BLaER1 (cell line): ENCODE results near the gene DDX1.

ENCODE experiments used
- H3K27ac ChIP-seq: shearing (Covaris generic); formaldehyde crosslinking; 2 replicates; pipeline ENCODE4 v1.8.1; 2022
- H3K27me3 ChIP-seq: shearing (Covaris generic); formaldehyde crosslinking; 2 replicates; pipeline ENCODE4 v1.8.1; 2022
- H3K36me3 ChIP-seq: shearing (Covaris generic); formaldehyde crosslinking; 2 replicates; pipeline ENCODE4 v1.8.1; 2022
- H3K4me1 ChIP-seq: shearing (Covaris generic); formaldehyde crosslinking; 2 replicates; pipeline ENCODE4 v1.8.1; 2022
- H3K4me2 ChIP-seq: shearing (Covaris generic); formaldehyde crosslinking; 2 replicates; pipeline ENCODE4 v1.8.1; 2022
- H3K4me3 ChIP-seq: shearing (Covaris generic); formaldehyde crosslinking; 2 replicates; pipeline ENCODE4 v1.8.1; 2022
- H3K9ac ChIP-seq: shearing (Covaris generic); formaldehyde crosslinking; 2 replicates; pipeline ENCODE4 v1.8.1; 2022
- H3K9me3 ChIP-seq: shearing (Covaris generic); formaldehyde crosslinking; 2 replicates; pipeline ENCODE4 v1.8.1; 2022
- H4K20me1 ChIP-seq: shearing (Covaris generic); formaldehyde crosslinking; 2 replicates; pipeline ENCODE4 v1.8.1; 2022
- Cebpa-rat ChIP-seq: shearing (Covaris generic); IDR thresholded peaks from 2 replicates; pipeline ENCODE4 v1.8.1; 2022

Gene DDX1

GRCh38 chr2:15577071-15577735 is 14.5 kb upstream of the DDX1 start:
- H4K20me1 ChIP-seq, result no peaks in the 10 kb centered on the region
- H3K9me3 ChIP-seq, result no peaks in the 10 kb centered on the region
- H3K27me3 ChIP-seq, result no peaks in the 10 kb centered on the region
- H3K4me3 ChIP-seq, result no peak overlapping the region
- no peak overlapping the region for H3K27ac ChIP-seq
- no peak overlapping the region for H3K9ac ChIP-seq
- H3K4me2 ChIP-seq, result no peak overlapping the region
- H3K4me1 ChIP-seq, result peaks cover 24% of the 10 kb centered on the region
- H3K36me3 ChIP-seq, result no peaks in the 10 kb centered on the region
- no peak for TF ChIP-seq Cebpa-rat

GRCh38 chr2:15579641-15580040 is 12.0 kb upstream of the DDX1 start:
- H3K27me3 ChIP-seq, result no peaks in the 10 kb centered on the region; the same call in 1 of the 2 replicates
- H3K9me3 ChIP-seq, result no peaks in the 10 kb centered on the region
- H3K9ac ChIP-seq, result no peak overlapping the region
- TF ChIP-seq Cebpa-rat, result no peak
- H3K36me3 ChIP-seq, result no peaks in the 10 kb centered on the region
- no peak overlapping the region for H3K4me2 ChIP-seq
- H4K20me1 ChIP-seq, result no peaks in the 10 kb centered on the region
- H3K4me1 ChIP-seq, result peaks cover 27% of the 10 kb centered on the region
- H3K27ac ChIP-seq, result no peak overlapping the region
- no peak overlapping the region for H3K4me3 ChIP-seq

GRCh38 chr2:15580451-15580850 is 11.2 kb upstream of the DDX1 start:
- Histone ChIP-seq H3K9me3 (no peaks in the 10 kb centered on the region), H3K27ac (no peak overlapping the region), H3K4me2 (no peak overlapping the region), H3K4me3 (no peak overlapping the region), H3K9ac (no peak overlapping the region), H4K20me1 (no peaks in the 10 kb centered on the region), H3K36me3 (no peaks in the 10 kb centered on the region), H3K4me1 (peaks cover 19% of the 10 kb centered on the region), H3K27me3 (no peaks in the 10 kb centered on the region; the same call in 1 of the 2 replicates)
- no peak for TF ChIP-seq Cebpa-rat

- Histone ChIP-seq H3K9ac (no peak overlapping the region), H3K4me2 (0 out of 2 replicates have a peak overlapping the region, but pooled peaks have one; percentile 14), H3K36me3 (no peaks in the 10 kb centered on the region)
Measured at GRCh38 chr2:15582710-15583357, 8.8 kb upstream of the DDX1 start.

GRCh38 chr2:15583826-15584225 is 7.8 kb upstream of the DDX1 start:
- H3K9me3 ChIP-seq, result no peaks in the 10 kb centered on the region
- H4K20me1 ChIP-seq, result no peaks in the 10 kb centered on the region
- no peak overlapping the region for H3K4me3 ChIP-seq
- TF ChIP-seq Cebpa-rat, result no peak
- H3K27me3 ChIP-seq, result no peaks in the 10 kb centered on the region; the same call in 1 of the 2 replicates
- no peaks in the 10 kb centered on the region for H3K36me3 ChIP-seq
- no peak overlapping the region for H3K4me2 ChIP-seq
- no peak overlapping the region for H3K9ac ChIP-seq
- H3K4me1 ChIP-seq, result peaks cover 8% of the 10 kb centered on the region
- H3K27ac ChIP-seq, result no peak overlapping the region

More at GRCh38 chr2:15582710-15583357, 8.8 kb upstream of the DDX1 start:
- Histone ChIP-seq H3K4me3 (no peak overlapping the region), H3K4me1 (peaks cover 8% of the 10 kb centered on the region), H3K9me3 (no peaks in the 10 kb centered on the region), H3K27me3 (no peaks in the 10 kb centered on the region; the same call in 1 of the 2 replicates), H3K27ac (no peak overlapping the region), H4K20me1 (no peaks in the 10 kb centered on the region)
- TF ChIP-seq Cebpa-rat, result no peak

GRCh38 chr2:15584316-15584715 is 7.4 kb upstream of the DDX1 start:
- TF ChIP-seq Cebpa-rat, result no peak
- H3K27ac ChIP-seq, result no peak overlapping the region
- no peak overlapping the region for H3K9ac ChIP-seq

GRCh38 chr2:15584767-15585469 is 6.8 kb upstream of the DDX1 start:
- H3K9me3 ChIP-seq, result no peaks in the 10 kb centered on the region
- H3K4me3 ChIP-seq, result no peak overlapping the region
- H3K36me3 ChIP-seq, result no peaks in the 10 kb centered on the region
- H3K27me3 ChIP-seq, result no peaks in the 10 kb centered on the region; the same call in 1 of the 2 replicates
- H3K4me2 ChIP-seq, result no peak overlapping the region
- no peak overlapping the region for H3K27ac ChIP-seq
- no peak overlapping the region for H3K9ac ChIP-seq
- peaks cover 8% of the 10 kb centered on the region for H3K4me1 ChIP-seq
- no peak for TF ChIP-seq Cebpa-rat
- H4K20me1 ChIP-seq, result no peaks in the 10 kb centered on the region

More at GRCh38 chr2:15584316-15584715, 7.4 kb upstream of the DDX1 start:
- no peaks in the 10 kb centered on the region for H3K36me3 ChIP-seq
- no peak overlapping the region for H3K4me2 ChIP-seq
- no peaks in the 10 kb centered on the region for H4K20me1 ChIP-seq
- peaks cover 8% of the 10 kb centered on the region for H3K4me1 ChIP-seq
- H3K9me3 ChIP-seq, result no peaks in the 10 kb centered on the region
- H3K27me3 ChIP-seq, result no peaks in the 10 kb centered on the region; the same call in 1 of the 2 replicates
- no peak overlapping the region for H3K4me3 ChIP-seq

- no peaks in the 10 kb centered on the region for H3K27me3 ChIP-seq
- no peak for TF ChIP-seq Cebpa-rat
- H3K4me1 ChIP-seq, result peaks cover 14% of the 10 kb centered on the region
- no peak overlapping the region for H3K4me3 ChIP-seq
- no peak overlapping the region for H3K27ac ChIP-seq
- H3K9ac ChIP-seq, result no peak overlapping the region
- no peaks in the 10 kb centered on the region for H3K9me3 ChIP-seq
- peaks cover 7% of the 10 kb centered on the region; the same call in 1 of the 2 replicates for H4K20me1 ChIP-seq
- no peak overlapping the region for H3K4me2 ChIP-seq
- H3K36me3 ChIP-seq, result no peaks in the 10 kb centered on the region
Measured at GRCh38 chr2:15588329-15588919, 3.2 kb upstream of the DDX1 start.

- Histone ChIP-seq H3K9me3 (no peaks in the 10 kb centered on the region), H3K27me3 (no peaks in the 10 kb centered on the region), H3K4me3 (peak overlapping the region; percentile 98), H3K9ac (peak overlapping the region; percentile 97), H4K20me1 (peaks cover 36% of the 10 kb centered on the region), H3K4me1 (peaks cover 20% of the 10 kb centered on the region), H3K4me2 (peak overlapping the region; percentile 80), H3K27ac (peak overlapping the region; percentile 95), H3K36me3 (peaks cover 20% of the 10 kb centered on the region)
- no peak for TF ChIP-seq Cebpa-rat
Measured at GRCh38 chr2:15591373-15591691, 336 bp upstream of the DDX1 start.
